ENCODE measurements around the gene NEK9.

- no peak for TF ChIP-seq POLR2A (IDR thresholded peaks at IDR 0.05; ENCODE audit: low read length)
- no peak for TF ChIP-seq GATA1 (IDR thresholded peaks at IDR 0.05; ENCODE audit: low read depth, low read length)
Observed at GRCh38 chr14:75066691-75067090, 60.2 kb downstream of the NEK9 start.
